GM19035 (cell line): Measurements from ENCODE around the gene KAZN.

Experiments used
- ATAC-seq: cut with Tn5 transposase; IDR thresholded peaks from one replicate; pipeline ENCODE4 v1.9.1; 2021; ENCODE audit not compliant: unreplicated experiment

Gene KAZN

DNA sequence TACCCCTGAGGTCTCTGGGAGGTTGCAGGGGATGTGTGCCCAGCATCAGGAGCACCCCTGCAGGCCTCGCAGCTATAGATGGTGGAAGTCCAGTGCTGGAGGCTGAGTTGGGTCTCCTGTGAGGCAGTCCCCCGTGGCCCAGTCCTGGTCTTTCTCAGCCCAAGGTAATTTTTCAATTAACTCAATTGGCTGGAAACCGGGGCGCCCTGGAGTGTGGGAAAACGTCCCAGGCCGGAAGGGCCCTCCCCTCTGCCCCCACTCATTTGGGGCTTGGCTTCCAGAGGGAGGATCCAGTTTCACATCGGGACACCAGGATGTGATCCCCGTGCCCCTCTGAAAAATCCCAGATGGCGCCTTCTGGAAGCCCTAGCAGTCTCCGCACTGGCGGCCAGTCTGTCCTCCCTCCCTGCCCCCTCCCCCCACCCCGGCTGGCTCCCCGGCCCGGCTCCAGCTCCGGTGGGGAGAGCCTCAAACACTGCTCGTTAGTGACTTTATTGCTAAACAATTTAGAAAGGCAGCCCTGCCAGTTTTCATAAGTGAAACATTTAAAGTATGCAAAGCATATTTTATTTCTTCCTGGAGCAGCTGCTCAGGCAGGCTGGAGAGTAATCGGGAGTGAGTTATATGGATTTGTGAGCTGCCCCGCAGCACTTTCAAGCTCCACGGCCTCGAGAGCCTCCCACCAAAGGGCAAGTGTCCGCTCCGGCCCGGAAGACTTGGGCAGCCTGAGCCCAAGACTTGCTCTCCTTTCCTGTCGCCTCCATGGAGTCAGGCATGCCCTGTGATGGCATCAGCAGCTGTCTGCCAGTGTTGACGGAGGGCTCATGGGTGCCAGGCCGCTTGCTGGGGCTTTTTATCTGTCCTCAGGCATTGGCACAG is 346.9 kb downstream of the KAZN start:
- no peak for ATAC-seq

DNA sequence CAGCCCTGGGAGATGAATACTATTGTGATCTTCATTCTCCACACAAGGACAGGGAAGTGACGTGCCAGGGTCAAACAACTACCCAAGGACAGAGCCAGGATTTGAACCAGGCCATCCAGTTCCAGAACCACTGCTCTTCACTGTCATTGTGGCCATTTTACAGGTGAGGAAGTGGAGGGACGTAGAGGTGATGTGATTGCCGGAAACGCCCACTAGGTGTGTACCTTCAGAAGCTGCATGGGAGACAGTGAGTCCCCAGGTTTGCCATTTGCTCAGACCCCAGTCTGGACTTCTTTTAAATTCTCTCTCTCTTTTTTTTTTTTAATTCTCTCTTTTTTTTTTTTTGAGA is 347.5 kb downstream of the KAZN start:
- no peak for ATAC-seq

DNA sequence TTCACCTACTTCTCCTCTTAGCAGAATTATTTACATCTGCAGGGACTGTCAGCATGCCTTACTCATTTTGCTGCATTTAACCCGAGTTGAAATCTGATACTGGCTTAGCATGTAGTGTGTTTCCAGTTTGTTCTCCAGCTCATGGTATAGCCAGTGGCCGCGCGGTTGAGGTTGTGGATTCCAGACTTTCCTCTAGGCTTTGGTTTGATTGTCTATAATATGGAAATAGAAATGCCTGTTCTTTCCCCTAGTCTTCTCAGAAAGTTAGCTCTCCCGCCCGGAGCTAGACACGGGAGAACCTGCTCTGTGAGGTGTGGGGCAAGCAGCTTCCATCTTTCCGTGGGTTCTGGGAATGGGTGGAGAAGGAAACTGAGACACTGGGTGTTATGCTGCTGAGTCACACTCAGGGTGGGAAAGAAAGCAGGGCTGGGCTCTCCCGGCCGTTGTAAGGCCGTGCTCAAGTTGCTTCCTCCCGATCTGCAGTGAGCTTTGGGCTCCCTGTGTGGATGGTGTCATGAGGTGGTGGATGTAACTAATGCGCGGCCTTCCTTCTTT is 348.3 kb downstream of the KAZN start:
- no peak for ATAC-seq

DNA sequence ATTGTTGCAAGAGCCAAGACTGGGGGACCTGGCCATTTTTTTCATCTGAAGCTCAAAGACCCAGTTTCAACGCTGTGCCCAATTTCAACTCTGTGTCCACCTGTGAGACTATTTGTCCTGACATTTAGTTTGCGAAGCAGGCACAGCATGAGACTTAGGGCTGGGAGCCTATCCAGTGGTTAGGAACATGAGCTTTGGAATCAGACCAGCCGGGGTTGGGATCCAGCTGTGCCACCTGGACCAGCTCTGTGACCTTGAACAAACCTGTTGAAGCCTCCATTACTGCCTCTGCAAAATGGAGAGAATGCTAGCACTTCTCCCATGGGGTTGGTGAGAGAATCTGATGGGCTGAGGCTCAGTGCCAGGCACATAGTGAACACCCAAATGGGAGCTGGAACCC is 348.9 kb downstream of the KAZN start:
- no peak for ATAC-seq

DNA sequence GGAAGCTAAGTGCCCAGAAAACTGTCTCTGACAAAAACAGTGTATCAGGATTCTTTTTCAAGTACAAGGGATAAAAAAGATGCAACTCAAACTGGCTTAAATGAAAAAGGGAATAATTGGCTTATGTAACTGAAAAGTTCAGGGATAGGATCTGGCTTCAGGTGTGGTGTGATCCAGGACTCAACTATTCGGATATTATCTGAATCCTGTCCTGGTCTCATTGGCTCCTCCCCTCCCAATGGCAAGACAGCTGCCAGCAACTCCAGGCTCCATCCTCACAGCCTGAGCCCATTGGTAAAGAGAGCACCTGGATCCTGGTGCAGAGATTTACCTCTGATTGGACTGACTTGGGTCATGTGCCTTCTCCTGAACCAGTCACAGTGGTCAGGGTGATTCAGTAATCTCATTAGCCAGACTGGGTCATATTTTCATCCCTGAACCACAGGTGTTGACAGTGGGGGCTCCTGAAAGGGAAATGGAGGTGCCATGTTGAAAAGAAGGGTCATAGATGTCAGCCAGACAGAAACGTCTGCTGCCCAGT is 349.7 kb downstream of the KAZN start:
- ATAC-seq, result no peak

DNA sequence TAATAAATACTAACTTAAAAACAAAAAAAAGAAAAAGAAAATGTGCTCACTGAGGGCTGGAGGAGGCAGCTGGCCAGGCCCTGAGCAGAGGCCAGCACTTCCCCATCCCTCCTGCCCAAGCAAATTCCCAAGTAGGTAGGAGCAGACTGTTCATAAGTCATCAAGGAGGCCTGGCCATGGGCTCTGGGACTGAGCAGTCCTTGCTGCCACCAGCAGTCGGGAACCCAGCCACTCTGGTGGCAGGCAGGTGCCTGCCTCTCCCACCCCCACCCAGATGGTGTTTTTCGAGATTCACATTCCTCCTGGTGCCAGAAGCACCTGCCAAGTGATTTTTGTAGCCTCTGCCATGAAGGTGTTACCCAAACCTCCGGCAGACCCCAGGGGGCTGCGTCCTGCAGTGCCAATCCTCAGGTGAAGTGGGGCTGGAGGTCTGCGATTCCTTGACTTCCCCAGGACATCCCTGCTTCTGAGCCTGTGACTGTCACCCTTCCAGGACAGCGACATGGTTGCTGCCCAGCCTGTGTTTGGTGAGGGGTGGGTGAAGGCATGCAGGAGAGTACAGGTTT is 350.9 kb downstream of the KAZN start:
- no peak for ATAC-seq

DNA sequence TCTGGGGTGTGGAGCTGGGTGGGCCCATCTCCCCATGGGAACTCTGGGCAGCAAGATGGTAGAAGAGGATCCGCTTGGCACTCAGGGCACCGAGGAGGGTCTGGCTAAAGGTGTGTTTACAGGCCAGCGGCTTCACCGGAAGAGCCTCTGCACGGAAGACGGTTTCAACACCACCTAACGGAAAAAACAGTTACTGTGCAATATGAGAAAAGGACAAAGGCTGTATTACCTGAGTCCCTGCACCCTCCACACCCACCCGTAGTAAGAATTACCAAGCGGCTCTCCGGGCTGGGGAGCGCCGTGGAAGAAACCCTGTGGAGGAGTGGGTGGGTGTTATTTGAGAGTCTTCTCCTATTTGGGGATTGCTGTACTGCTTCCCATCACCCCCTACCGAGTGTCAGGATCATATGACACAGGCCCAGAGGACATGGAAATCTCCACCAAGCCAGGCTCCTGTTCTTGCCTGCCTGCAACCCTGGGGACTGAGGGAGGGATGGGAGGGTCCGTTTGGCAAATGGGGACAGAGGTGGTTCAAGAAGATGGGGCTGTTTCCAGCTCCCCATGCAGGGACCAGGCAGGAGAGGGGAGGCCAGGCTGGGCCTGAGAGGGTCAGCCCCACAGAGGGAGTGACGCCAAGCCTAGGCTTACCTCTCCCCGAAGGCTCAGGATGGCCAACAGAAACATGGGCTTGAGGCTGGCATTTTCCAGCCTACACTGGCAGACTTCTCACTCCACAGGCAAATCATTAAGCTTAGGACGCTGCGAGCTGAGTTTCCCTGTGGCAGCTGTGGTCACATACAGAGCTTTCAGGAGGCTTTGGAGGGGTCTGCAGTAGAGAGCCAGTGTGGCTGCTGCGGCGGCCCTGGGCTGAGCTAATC is 351.6 kb downstream of the KAZN start:
- no peak for ATAC-seq

DNA sequence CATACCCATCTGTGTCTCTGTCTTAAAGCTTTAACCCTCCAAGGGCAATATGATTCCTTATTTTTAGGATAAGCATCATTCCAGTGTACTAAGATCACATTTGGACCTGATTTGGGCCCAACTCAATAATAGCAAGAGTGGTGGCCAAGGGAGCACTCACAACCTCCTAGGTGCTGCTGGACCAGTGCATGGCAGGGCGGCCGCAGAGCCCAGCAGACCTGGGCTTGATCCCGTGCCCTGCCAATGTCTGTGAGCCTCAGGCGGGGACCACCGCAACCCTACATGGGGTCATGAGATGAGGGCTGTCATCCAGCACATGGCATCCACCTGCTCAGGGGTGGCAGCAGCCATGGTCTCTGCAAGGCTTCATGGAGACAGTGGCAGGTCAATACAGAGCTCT is 353.3 kb downstream of the KAZN start:
- ATAC-seq, result no peak

DNA sequence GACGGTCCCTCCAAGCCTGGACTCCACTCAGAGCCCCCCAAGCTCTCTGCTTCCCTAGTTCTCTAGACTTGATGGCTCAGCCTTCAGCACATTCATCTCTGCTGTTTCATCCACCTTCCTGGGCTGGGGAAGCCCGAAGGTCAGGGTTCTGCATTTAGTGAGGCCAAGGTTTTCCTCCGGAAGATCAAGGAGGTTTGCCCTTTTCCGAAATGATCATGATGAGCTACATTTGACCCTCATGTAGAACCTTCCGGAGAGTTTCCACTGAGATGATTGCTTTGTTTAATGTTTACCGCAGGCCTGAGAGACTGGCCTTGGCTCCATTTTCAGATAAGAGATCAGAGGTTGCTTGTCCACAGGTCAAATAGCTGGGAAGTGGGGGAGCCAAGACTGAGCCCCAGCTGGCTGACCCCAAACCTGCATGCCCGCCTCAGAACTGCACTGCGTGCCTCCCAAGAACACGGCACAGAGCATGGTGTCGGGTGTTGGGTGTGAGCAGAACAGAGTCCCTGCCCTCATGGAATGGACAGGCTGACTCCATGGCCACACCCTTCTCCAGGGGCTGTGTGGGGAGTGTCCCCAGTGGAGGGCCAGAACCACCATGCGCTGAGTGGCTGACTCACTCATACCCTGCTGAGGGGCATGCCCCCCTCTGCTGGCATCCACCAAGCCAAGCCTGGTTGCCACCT is 354.3 kb downstream of the KAZN start:
- ATAC-seq, result no peak

DNA sequence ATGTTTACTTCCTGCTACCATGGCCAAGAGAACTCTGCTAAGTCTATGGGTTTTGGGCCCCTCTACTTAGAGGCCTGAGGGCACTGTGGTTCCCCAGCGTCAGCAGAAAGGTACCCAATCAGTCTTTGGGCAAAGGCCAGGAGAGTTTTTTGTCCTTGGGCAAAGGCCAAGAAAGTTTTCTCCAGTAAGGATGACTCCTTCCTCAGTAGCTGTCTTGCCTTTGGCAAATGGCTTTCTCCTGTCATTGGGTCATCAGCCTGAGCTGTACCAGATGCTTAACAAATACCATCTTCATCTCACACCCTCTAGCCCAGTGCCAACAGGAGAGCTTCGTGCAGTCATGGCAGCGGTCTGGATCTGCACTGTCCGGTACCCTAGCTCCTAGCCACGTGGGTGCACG is 355.7 kb downstream of the KAZN start:
- no peak for ATAC-seq

DNA sequence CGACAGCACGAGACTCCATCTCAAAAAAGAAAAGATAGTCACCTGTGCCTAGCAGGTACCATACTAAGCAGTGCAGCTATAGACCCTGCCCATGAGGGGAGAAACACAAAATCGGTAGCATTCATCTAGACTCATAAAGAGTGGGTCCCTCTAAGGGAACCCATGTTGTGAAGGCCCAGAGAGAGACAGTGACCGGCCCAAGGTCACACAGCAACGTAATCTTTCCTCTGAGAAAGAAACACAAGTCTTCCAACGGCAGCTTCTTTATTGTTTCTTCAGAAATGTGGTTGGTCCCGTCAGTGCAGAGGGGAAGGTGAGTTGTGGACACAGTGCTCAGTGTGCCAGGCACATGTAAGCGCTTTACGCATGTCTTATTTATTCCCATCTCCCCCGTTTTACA is 356.4 kb downstream of the KAZN start:
- ATAC-seq, result no peak

DNA sequence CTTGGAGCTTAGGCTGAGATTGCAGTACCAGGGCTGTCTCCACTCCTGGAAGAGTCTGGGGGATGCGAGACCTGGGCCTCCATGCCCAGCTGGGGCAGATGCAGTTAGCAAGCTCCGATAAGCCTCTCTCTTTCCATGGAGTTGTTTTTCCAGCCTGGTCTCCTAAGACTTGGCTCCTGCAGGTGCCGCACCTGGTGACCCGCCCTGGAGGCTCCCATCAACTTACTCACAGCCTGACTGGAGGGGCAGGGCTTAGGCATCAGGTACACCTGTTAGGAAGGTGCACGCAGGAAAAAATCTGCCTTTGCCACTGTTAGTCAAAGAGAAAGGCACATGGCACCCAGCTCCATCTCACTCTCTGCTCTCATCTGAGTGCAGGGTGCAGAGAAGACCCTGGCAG is 356.9 kb downstream of the KAZN start:
- ATAC-seq, result no peak

DNA sequence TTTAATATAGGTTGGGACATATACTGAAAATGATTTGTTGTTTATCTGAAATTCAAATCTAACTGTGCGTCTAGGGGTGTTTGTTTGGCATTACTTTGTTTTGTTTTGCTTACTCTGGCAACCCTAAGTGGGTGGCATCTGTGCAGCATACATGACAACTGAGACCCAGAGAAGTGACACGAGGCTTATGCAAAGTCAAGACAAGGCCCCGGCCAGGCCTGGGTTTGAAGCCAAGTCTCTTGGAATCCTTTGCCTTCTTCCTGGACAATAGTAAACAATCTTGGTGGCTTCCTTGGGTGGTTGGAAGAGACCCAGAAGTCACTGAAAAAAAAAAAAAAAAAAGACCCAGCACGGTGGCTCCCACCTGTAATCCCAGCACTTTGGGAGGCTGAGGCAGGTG is 357.5 kb downstream of the KAZN start:
- no peak for ATAC-seq

DNA sequence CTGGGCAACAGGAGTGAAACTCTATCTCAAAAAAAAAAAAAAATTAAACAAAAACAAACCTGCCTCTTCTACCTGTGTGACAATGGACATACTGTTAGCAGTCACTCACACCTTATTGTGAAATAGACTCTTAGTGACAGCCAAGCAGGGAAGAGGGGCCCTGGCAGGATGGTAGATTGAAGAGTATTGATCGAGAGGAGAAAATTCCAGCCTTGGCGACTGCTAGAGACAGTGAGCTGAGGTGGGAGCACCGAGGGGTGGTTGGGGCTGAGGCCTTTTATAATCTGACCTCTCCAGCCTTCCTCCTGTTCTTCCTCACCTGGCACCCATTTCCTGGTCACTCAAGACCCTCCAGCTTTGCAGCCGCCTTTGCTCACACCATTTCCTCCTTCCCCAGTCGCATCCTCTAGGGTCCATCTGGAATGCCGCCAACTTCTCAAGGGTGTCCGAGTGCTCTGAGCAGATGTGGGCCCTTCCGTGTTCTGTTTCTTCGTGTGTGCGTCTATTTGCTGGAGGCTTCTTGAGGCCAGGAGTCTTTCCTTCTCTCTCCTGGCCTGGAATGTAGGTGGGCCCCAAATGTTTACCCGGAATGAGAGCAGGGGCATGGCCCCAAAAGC is 358.2 kb downstream of the KAZN start:
- ATAC-seq, result no peak

DNA sequence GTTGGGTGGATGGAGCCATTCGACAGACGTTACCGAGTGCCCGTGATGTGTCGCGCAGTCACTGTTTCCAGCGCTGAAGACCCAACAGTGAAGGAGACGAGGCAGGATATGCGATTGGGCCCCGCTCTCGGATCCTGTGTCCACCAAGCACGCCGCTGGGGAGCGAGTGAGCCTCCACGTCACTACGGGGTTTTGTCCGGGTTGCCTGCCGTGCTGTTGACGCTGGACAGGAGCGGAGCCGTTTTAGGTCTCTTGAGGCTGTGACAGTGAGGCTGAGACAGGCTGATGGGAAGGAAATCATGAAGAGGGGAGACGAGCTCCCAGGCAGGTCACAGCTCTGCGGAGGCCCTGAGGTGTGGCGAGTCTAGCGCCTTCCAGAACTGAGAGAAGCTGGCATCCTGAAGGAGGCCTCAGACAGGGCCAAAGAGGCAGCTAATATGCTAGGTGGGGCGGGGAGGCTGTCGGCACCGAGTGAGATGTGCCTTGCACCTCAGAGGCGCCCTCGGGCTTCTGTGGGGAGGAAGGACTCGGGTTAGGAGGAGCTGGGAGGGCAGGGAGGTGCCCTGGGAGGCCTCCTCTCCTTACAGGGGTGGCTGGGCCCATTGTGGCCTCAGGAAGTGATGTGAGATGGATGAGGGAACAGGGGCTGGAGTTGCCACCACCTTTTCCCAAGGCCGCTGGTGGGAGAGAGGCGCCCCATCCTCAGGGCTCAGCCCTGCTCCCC is 359.1 kb downstream of the KAZN start:
- no peak for ATAC-seq

DNA sequence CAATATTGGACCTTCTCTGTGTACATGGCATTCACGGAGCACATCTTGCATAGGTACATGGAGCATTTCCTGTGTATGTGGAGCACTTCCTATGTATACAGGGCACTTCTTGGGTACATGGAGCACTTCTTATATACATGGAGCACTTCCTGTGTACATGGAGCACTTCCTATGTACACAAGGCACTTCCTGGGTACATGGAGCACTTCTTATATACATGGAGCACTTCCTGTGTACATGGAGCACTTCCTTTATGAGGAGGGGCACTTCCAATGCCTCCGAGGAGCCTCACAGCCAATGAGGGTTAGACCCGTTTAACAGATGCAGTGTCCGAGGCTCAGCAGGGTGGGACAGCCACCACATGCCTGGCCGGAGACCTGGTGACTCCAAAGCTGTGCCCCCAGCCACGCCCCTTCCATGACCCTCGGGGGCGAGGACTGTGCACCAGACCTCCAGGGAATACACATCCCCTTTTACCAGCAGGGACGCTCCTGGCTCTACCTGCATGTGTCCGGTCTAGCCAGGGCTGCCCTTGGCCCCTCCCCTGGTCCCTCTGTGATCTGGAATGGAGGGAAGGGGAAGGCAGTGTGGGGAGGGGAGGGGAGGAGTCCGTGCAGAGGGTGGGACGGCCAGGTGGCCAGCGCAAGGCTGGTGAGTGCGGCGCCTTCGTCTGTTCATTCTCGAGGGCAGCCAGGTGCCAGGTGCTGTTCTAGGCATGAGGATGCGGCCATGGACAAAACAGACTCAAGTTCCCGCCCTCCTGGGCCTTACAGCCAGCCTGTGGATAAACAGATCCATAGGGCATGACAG is 360.0 kb downstream of the KAZN start:
- ATAC-seq, result no peak

DNA sequence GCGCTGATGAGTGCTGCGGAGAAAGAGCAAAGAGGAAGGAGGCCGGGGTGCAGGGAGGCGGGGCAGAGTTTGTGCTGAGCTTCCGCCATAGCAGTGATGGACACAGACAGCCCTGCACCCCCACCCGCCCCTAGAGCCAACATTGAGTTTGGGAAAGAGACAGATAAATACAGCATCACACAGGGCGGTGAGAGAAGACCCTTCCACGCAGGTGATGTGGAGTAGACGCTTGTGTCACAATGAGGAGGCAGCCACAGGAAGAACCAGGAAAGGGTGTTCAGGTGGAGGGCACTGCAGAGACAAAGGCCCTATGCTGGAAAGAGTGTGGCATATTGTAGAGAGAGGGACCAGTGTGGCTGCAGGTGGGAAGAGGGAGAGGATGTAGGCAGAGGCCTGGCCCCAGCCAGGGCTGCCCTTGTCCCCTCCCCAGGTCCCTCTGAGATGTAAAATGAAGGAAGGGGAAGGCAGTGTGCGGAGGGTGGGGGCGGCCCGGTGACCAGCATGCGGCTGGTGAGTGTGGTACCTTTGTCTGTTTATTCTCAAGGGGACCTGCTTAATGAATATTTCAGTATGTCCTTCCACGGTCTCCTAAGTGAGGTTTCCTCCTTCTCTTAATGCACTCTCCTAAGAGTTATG is 360.7 kb downstream of the KAZN start:
- ATAC-seq, result no peak

DNA sequence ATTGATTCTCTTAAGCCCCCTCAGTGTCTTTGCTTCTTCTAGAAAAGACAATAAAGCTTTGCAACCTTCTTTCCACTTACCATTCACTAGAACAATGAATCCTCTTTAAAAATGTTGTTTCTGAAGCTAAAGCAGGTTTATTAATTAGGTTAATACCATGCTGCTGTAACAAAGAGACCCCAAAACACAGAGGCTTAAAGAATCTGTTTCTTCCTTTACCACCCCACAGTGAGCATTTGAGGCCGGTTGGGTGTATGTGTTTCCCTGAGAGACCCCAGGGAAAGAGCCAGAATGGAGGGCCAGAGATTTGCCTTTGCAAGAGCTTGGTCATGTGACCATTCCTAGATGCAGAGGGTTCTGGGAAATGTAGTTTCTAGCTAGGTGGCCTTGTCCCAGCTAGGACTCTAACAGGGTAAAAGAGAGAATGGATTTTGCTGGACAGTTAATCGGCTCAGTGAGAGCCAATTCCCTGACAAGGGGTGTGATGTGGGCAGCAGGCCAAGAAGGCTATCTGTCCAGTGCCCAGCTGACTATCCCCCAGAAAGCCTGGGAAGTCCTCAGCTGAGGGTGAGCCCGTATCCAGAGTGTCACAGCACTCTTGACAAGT is 363.3 kb downstream of the KAZN start:
- ATAC-seq, result no peak
